Measurements from ENCODE around the gene ATP5IF1. TPM values are rescaled to one million over a fixed set of nuclear protein-coding genes. Genes with fewer than 3 reads are reported as not detected.

The ATP5IF1 gene
- total RNA-seq, 3 donors from 2014 or later (not counting 1 experiment from before 2014, with no cell fraction given), result 81.1 to 101 (median 91.1) TPM

GRCh38 chr1:28232558-28233263 is 3.2 kb upstream of the ATP5IF1 start, which contains the start of gene DNAJC8:
Gene DNAJC8 (minus strand): TSS chr1:28233029. CDS start chr1:28232998, 31 bp downstream.
- H3K4me3 ChIP-seq (ENCODE audit: low read length), result peak within 1 kb of the TSS; percentile 86
- peaks cover 39% of the 10 kb centered on the region for H3K4me1 ChIP-seq (ENCODE audit: control insufficient read depth, insufficient read depth, low read length)
- TF ChIP-seq CTCF (IDR thresholded peaks at IDR 0.05), result no peak
- intact Hi-C loops (cut with micrococcal nuclease), result no loop called here
- WGBS (ENCODE audit: insufficient coverage), result 0% methylated on average over 38 of the region's 40 CpGs
- H3K27me3 Mint-ChIP-seq (ENCODE audit: low read depth in 2 of 2), result no peaks in the 10 kb centered on the region
- H3K4me3 Mint-ChIP-seq, result peak within 1 kb of the TSS; percentile 100
- ATAC-seq, result peak; percentile 61 to 79 (median 72)
- H3K36me3 Mint-ChIP-seq, result no peaks in the 10 kb centered on the region
- H3K9me3 Mint-ChIP-seq, result no peaks in the 10 kb centered on the region
- H3K27me3 ChIP-seq (ENCODE audit: control insufficient read depth, insufficient read depth, low read length), result no peaks in the 10 kb centered on the region
- peaks cover 21% of the 10 kb centered on the region for H3K36me3 ChIP-seq (ENCODE audit: control insufficient read depth, insufficient read depth, low read length)
- peak; percentile 92 to 97 for DNase-seq
- H3K27ac Mint-ChIP-seq, result peak within 1 kb of the TSS; percentile 97 to 100
- no peaks in the 10 kb centered on the region for H3K9me3 ChIP-seq (ENCODE audit: control insufficient read depth, insufficient read depth, low read length)
- H3K4me1 Mint-ChIP-seq, result peaks cover 12 to 23% of the 10 kb centered on the region in 2 donors
- peak within 1 kb of the TSS; percentile 89 for H3K27ac ChIP-seq (ENCODE audit: low read length)

GRCh38 chr1:28233264-28233606 is 2.7 kb upstream of the ATP5IF1 start:
- intact Hi-C loops (cut with micrococcal nuclease), result no loop called here
- peaks cover 21% of the 10 kb centered on the region for H3K36me3 ChIP-seq (ENCODE audit: control insufficient read depth, insufficient read depth, low read length)
- no peaks in the 10 kb centered on the region for H3K36me3 Mint-ChIP-seq
- peak overlapping the region; percentile 86 for H3K4me3 ChIP-seq (ENCODE audit: low read length)
- no peaks in the 10 kb centered on the region for H3K9me3 ChIP-seq (ENCODE audit: control insufficient read depth, insufficient read depth, low read length)
- TF ChIP-seq CTCF (IDR thresholded peaks at IDR 0.05), result no peak
- peak overlapping the region; percentile 40 for H3K4me3 Mint-ChIP-seq
- no peak overlapping the region for H3K27ac ChIP-seq (ENCODE audit: low read length)
- no peak for DNase-seq
- no peaks in the 10 kb centered on the region for H3K9me3 Mint-ChIP-seq
- WGBS (ENCODE audit: insufficient coverage), result 68% methylated on average over 14 of the region's 14 CpGs
- H3K27me3 Mint-ChIP-seq (ENCODE audit: low read depth in 2 of 2), result no peaks in the 10 kb centered on the region
- no peak for ATAC-seq
- H3K27me3 ChIP-seq (ENCODE audit: control insufficient read depth, insufficient read depth, low read length), result no peaks in the 10 kb centered on the region
- peaks cover 12 to 23% of the 10 kb centered on the region in 2 donors for H3K4me1 Mint-ChIP-seq
- H3K4me1 ChIP-seq (ENCODE audit: control insufficient read depth, insufficient read depth, low read length), result peaks cover 39% of the 10 kb centered on the region
- H3K27ac Mint-ChIP-seq, result peak overlapping the region; percentile 97 to 100

GRCh38 chr1:28236656-28237322 is 865 bp downstream of the ATP5IF1 start:
- Mint-ChIP-seq H3K9me3 (no peaks in the 10 kb centered on the region), H3K4me3 (no peak overlapping the region), H3K4me1 (peaks cover 12% of the 10 kb centered on the region in 2 donors), H3K27me3 (ENCODE audit: low read depth in 2 of 2) (no peaks in the 10 kb centered on the region), H3K36me3 (no peaks in the 10 kb centered on the region), H3K27ac (no peak overlapping the region)
- H3K27me3 ChIP-seq (ENCODE audit: control insufficient read depth, insufficient read depth, low read length), result no peaks in the 10 kb centered on the region
- peaks cover 31% of the 10 kb centered on the region for H3K4me1 ChIP-seq (ENCODE audit: control insufficient read depth, insufficient read depth, low read length)
- WGBS (ENCODE audit: insufficient coverage), result 14% methylated on average over 20 of the region's 20 CpGs
- H3K4me3 ChIP-seq (ENCODE audit: low read length), result peak overlapping the region; percentile 76
- DNase-seq (peak in 1 of 2 donors; percentile 36), ATAC-seq (no peak)
- no peaks in the 10 kb centered on the region for H3K9me3 ChIP-seq (ENCODE audit: control insufficient read depth, insufficient read depth, low read length)
- H3K36me3 ChIP-seq (ENCODE audit: control insufficient read depth, insufficient read depth, low read length), result peaks cover 6% of the 10 kb centered on the region
- peak overlapping the region; percentile 66 for H3K27ac ChIP-seq (ENCODE audit: low read length)
- intact Hi-C loops (cut with micrococcal nuclease), result loop anchor here (1.0 kb wide), 1 partner anchor 10 kb away; no protein-coding TSS in a partner anchor
- TF ChIP-seq CTCF (IDR thresholded peaks at IDR 0.05), result no peak
